CD4-positive, alpha-beta memory T cell (primary cell): Measurements from ENCODE around the gene GDF3. TPM values are rescaled to one million over a fixed set of nuclear protein-coding genes. Genes with fewer than 3 reads are reported as not detected.
"Not testable (repeated sequence)": the region's sequence is repeated elsewhere in the genome, so short reads cannot be mapped to it uniquely, and the experiment has no call there.

Source experiments
- CTCF ChIA-PET: fragments of 350-600 bp; sonication (Branson Sonifier 250); formaldehyde crosslinking; loops from one replicate; lab custom pipeline; 2021; ENCODE audit warnings: inconsistent platforms; ENCODE audit not compliant: partially characterized antibody; lab: Charles Lee
- POLR2A ChIA-PET: fragments of 350-600 bp; sonication (Branson Sonifier 250); formaldehyde crosslinking; loops from one replicate; lab custom pipeline; 2021; ENCODE audit not compliant: partially characterized antibody; lab: Charles Lee
- DNase-seq, 5 donors: peaks; one replicate each; pipeline versions ENCODE4 v3.0.0 to v3.0.0-alpha.2; 2020 to 2022; ENCODE audit warnings: mixed read lengths in 1 of 5
- H3K27ac ChIP-seq: one replicate; pipeline ENCODE4 v1.7.0; 2013; ENCODE audit warnings: low read depth, low read length
- H3K27me3 ChIP-seq: 2 replicates; pipeline ENCODE4 v1.7.0; 2013; ENCODE audit warnings: mild to moderate bottlenecking, low read length, moderate library complexity; ENCODE audit not compliant: insufficient read depth
- H3K36me3 ChIP-seq: 2 replicates; pipeline ENCODE4 v1.7.0; 2013; ENCODE audit warnings: mild to moderate bottlenecking, low read length, moderate library complexity; ENCODE audit not compliant: insufficient read depth
- H3K4me1 ChIP-seq: 2 replicates; pipeline ENCODE4 v1.7.0; 2013; ENCODE audit warnings: mild to moderate bottlenecking, low read length, moderate library complexity; ENCODE audit not compliant: insufficient read depth
- H3K4me3 ChIP-seq, 2 donors: one replicate each; pipeline ENCODE4 v1.7.0; 2013; ENCODE audit warnings: low read length in 2 of 2, mild to moderate bottlenecking in 1 of 2
- H3K9me3 ChIP-seq, 2 donors: one replicate each; pipeline ENCODE4 v1.7.0; 2013; ENCODE audit warnings: low read length in 2 of 2, control low read depth in 1 of 2; ENCODE audit not compliant: control insufficient read depth in 1 of 2
- H3K27ac Mint-ChIP-seq, 7 donors: one replicate each; pipeline ENCODE4 v1.8.0; 2020 to 2021; ENCODE audit warnings: mixed read lengths in 7 of 7, mild to moderate bottlenecking in 6 of 7, inconsistent platforms in 3 of 7, moderate library complexity in 3 of 7
- H3K27me3 Mint-ChIP-seq, 2 donors: one replicate each; pipeline ENCODE4 v1.8.0; 2020 to 2021; ENCODE audit warnings: mixed read lengths in 2 of 2
- H3K36me3 Mint-ChIP-seq, 2 donors: one replicate each; pipeline ENCODE4 v1.8.0; 2020 to 2021; ENCODE audit warnings: mixed read lengths in 2 of 2, inconsistent platforms in 1 of 2, mild to moderate bottlenecking in 1 of 2
- H3K4me1 Mint-ChIP-seq, 4 donors: one replicate each; pipeline ENCODE4 v1.8.0; 2020 to 2021; ENCODE audit warnings: mixed read lengths in 4 of 4, mild to moderate bottlenecking in 1 of 4
- H3K4me3 Mint-ChIP-seq, 8 donors: one replicate each; pipeline ENCODE4 v1.8.0; 2020 to 2021; ENCODE audit warnings: mixed read lengths in 8 of 8, mild to moderate bottlenecking in 7 of 8, moderate library complexity in 6 of 8, inconsistent platforms in 3 of 8
- H3K9me3 Mint-ChIP-seq, 8 donors: one replicate each; pipeline ENCODE4 v1.8.0; 2020 to 2021; ENCODE audit warnings: mixed read lengths in 8 of 8, mild to moderate bottlenecking in 5 of 8, inconsistent platforms in 3 of 8, moderate library complexity in 1 of 8
- intact Hi-C: fragments of 100-400 bp; cut with micrococcal nuclease; formaldehyde crosslinking; loops from one replicate; pipeline ENCODE4 v1.15.1; 2023
- polyA plus RNA-seq, 2 donors: library from polyadenylated mRNA; unstranded; fragments of 300-500 nt; fragmentation: Illumina TruSeq; gene quantifications; one replicate each; pipeline ENCODE4 v1.2.3, GENCODE V29; 2021
- total RNA-seq, 2 experiments: library from RNA; stranded (reverse); gene quantifications; one replicate each; pipeline ENCODE4 v1.2.3, GENCODE V29; 2021

The GDF3 gene
- total RNA-seq = not detected
- polyA plus RNA-seq = not detected

- POLR2A ChIA-PET = no interaction called here
- Mint-ChIP-seq H3K9me3 (no peaks in the 10 kb centered on the region), H3K4me3 (peak within 1 kb of the TSS in 1 of 8 donors; percentile 52), H3K27me3 (peaks cover 3 to 11% of the 10 kb centered on the region in 2 donors), H3K4me1 (peaks cover 4 to 15% (median 6%) of the 10 kb centered on the region in 4 donors), H3K36me3 (no peaks in the 10 kb centered on the region), H3K27ac (no peak within 1 kb of the TSS)
- H3K4me3 ChIP-seq = no peak within 1 kb of the TSS
- no peaks in the 10 kb centered on the region for H3K27me3 ChIP-seq
- H3K4me1 ChIP-seq = peaks cover 7% of the 10 kb centered on the region
- intact Hi-C loops = no loop called here
- H3K9me3 ChIP-seq = no peaks in the 10 kb centered on the region
- CTCF ChIA-PET = no interaction called here
- no peak within 1 kb of the TSS for H3K27ac ChIP-seq
- DNase-seq = peak in 1 of 5 donors; percentile 4
- H3K36me3 ChIP-seq = no peaks in the 10 kb centered on the region
Observed at GRCh38 chr12:7695566-7696197, at the start of gene GDF3. Gene GDF3 (minus strand): TSS chr12:7695775. CDS start chr12:7695728, 47 bp downstream.

GRCh38 chr12:7732993-7733392 lies 37.4 kb upstream of the GDF3 start:
- no peaks in the 10 kb centered on the region for H3K36me3 Mint-ChIP-seq
- no peak overlapping the region for H3K27ac ChIP-seq
- no peaks in the 10 kb centered on the region for H3K27me3 ChIP-seq
- no peaks in the 10 kb centered on the region for H3K4me1 Mint-ChIP-seq
- peaks cover 0 to 5% (median 0%) of the 10 kb centered on the region in 8 donors for H3K9me3 Mint-ChIP-seq
- no peaks in the 10 kb centered on the region for H3K9me3 ChIP-seq
- no peak overlapping the region for H3K4me3 ChIP-seq
- H3K4me1 ChIP-seq = no peaks in the 10 kb centered on the region
- H3K27me3 Mint-ChIP-seq = peaks cover 0 to 3% of the 10 kb centered on the region in 2 donors
- ChIA-PET CTCF (no interaction called here), POLR2A (no interaction called here)
- H3K4me3 Mint-ChIP-seq = no peak overlapping the region
- no peak for DNase-seq
- intact Hi-C loops = no loop called here
- no peaks in the 10 kb centered on the region for H3K36me3 ChIP-seq
- no peak overlapping the region for H3K27ac Mint-ChIP-seq

- DNase-seq = no peak
- no peak overlapping the region for H3K4me3 ChIP-seq
- no peak overlapping the region for H3K27ac Mint-ChIP-seq
- no peaks in the 10 kb centered on the region for H3K9me3 ChIP-seq
- no peaks in the 10 kb centered on the region for H3K4me1 Mint-ChIP-seq
- H3K4me3 Mint-ChIP-seq = no peak overlapping the region
- H3K27ac ChIP-seq = no peak overlapping the region
- ChIA-PET POLR2A (no interaction called here), CTCF (no interaction called here)
- H3K36me3 ChIP-seq = no peaks in the 10 kb centered on the region
- peaks cover 0 to 5% (median 0%) of the 10 kb centered on the region in 8 donors for H3K9me3 Mint-ChIP-seq
- H3K36me3 Mint-ChIP-seq = no peaks in the 10 kb centered on the region
- H3K27me3 ChIP-seq = no peaks in the 10 kb centered on the region
- no peaks in the 10 kb centered on the region for H3K4me1 ChIP-seq
- intact Hi-C loops = no loop called here
- H3K27me3 Mint-ChIP-seq = peaks cover 0 to 8% of the 10 kb centered on the region in 2 donors
Observed at GRCh38 chr12:7731486-7731885, 35.9 kb upstream of the GDF3 start.

- POLR2A ChIA-PET, H3K27me3 ChIP-seq, H3K4me1 Mint-ChIP-seq, H3K27me3 Mint-ChIP-seq, H3K4me3 Mint-ChIP-seq, DNase-seq, H3K4me3 ChIP-seq, H3K9me3 ChIP-seq, intact Hi-C loops, H3K36me3 Mint-ChIP-seq, H3K9me3 Mint-ChIP-seq, H3K4me1 ChIP-seq, H3K36me3 ChIP-seq, CTCF ChIA-PET, H3K27ac ChIP-seq: not testable (repeated sequence)
- H3K27ac Mint-ChIP-seq = peak overlapping the region in 1 of 7 donors; percentile 71
Observed at GRCh38 chr12:7730984-7731383, 35.4 kb upstream of the GDF3 start.

- intact Hi-C loops = no loop called here
Observed at GRCh38 chr12:7729746-7730145, 34.2 kb upstream of the GDF3 start.

GRCh38 chr12:7723926-7724325 lies 28.4 kb upstream of the GDF3 start:
- intact Hi-C loops = no loop called here
- Mint-ChIP-seq H3K4me1 (no peaks in the 10 kb centered on the region), H3K27me3 (peaks cover 11 to 16% of the 10 kb centered on the region in 2 donors), H3K27ac (no peak overlapping the region), H3K9me3 (no peaks in the 10 kb centered on the region), H3K4me3 (no peak overlapping the region), H3K36me3 (no peaks in the 10 kb centered on the region)
- ChIA-PET POLR2A (no interaction called here), CTCF (no interaction called here)
- DNase-seq = no peak
- Histone ChIP-seq H3K4me3 (no peak overlapping the region), H3K27me3 (no peaks in the 10 kb centered on the region), H3K4me1 (no peaks in the 10 kb centered on the region), H3K9me3 (no peaks in the 10 kb centered on the region), H3K27ac (no peak overlapping the region), H3K36me3 (no peaks in the 10 kb centered on the region)

More at GRCh38 chr12:7729746-7730145, 34.2 kb upstream of the GDF3 start:
- no peaks in the 10 kb centered on the region for H3K36me3 ChIP-seq
- H3K27me3 ChIP-seq = no peaks in the 10 kb centered on the region
- H3K9me3 Mint-ChIP-seq = peaks cover 0 to 5% (median 0%) of the 10 kb centered on the region in 8 donors
- H3K4me3 Mint-ChIP-seq = no peak overlapping the region
- H3K27me3 Mint-ChIP-seq = peaks cover 4 to 11% of the 10 kb centered on the region in 2 donors
- no peak overlapping the region for H3K27ac ChIP-seq
- no peaks in the 10 kb centered on the region for H3K4me1 ChIP-seq
- no peak overlapping the region for H3K27ac Mint-ChIP-seq
- no peak for DNase-seq
- H3K36me3 Mint-ChIP-seq = no peaks in the 10 kb centered on the region
- CTCF ChIA-PET = no interaction called here
- no peaks in the 10 kb centered on the region for H3K4me1 Mint-ChIP-seq
- POLR2A ChIA-PET = no interaction called here
- H3K9me3 ChIP-seq = no peaks in the 10 kb centered on the region
- no peak overlapping the region for H3K4me3 ChIP-seq

- no peaks in the 10 kb centered on the region for H3K9me3 Mint-ChIP-seq
- ChIA-PET CTCF (interaction anchor here (1.2 to 1.7 kb wide), 2 partner anchors 18 to 88 kb away, joined by 3 read pairs; no protein-coding TSS in a partner anchor), POLR2A (no interaction called here)
- H3K9me3 ChIP-seq = no peaks in the 10 kb centered on the region
- H3K27me3 Mint-ChIP-seq = peaks cover 5 to 10% of the 10 kb centered on the region in 2 donors
- H3K36me3 Mint-ChIP-seq = no peaks in the 10 kb centered on the region
- intact Hi-C loops = no loop called here
- H3K4me1 ChIP-seq = no peaks in the 10 kb centered on the region
- no peaks in the 10 kb centered on the region for H3K4me1 Mint-ChIP-seq
- no peak overlapping the region for H3K27ac Mint-ChIP-seq
- DNase-seq = no peak
- H3K4me3 Mint-ChIP-seq = no peak overlapping the region
- no peaks in the 10 kb centered on the region for H3K27me3 ChIP-seq
- no peak overlapping the region for H3K4me3 ChIP-seq
- H3K27ac ChIP-seq = no peak overlapping the region
- no peaks in the 10 kb centered on the region for H3K36me3 ChIP-seq
Observed at GRCh38 chr12:7719946-7720730, 24.6 kb upstream of the GDF3 start.
